Measurements from ENCODE around the gene HSD11B2. TPM values are rescaled to one million over a fixed set of nuclear protein-coding genes. Genes with fewer than 3 reads are reported as not detected.

Gene HSD11B2
- total and polyA plus RNA-seq, 2 of the 8 experiments (the other 6 are each of a cell fraction or from before 2014, with no cell fraction given): 28.7 to 32.9 TPM

DNA sequence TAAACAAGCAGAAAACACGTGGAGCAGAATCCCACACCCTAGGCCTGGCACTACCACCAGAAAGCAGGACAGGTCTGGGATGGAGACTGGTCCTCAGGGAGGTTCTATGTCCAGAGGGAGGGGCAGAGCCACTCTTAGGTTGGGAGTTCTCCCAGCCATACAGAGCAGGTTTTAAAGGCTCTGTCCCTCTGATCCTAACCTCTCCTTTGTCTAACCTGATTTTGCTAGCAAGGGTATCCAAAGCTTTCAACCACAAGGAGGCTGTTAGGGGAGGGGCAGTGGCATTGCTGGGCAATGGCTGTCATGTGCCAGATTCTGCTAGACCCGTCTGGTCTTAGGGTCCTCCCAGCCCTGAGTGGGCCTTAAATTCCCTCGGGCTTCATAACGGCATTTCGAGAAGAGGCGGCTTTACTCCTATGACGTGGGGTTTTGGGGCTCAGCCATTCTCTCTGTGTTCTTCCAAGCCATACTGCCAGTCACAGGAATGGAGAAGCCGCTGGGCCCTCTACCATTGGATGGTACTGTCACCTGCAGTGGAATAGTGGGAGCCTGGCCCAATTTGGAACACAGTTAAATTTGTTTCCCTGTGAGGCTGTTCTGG, 43.3 kb upstream of the HSD11B2 start:
- peaks cover under 1 to 3% of the 10 kb centered on the region in 2 experiments for H4K20me1 ChIP-seq (replicated peaks in 1 of 2; ENCODE audit: control insufficient read depth in 1 of 2, insufficient read depth in 2 of 2, low read length in 2 of 2)
- H2AK5ac ChIP-seq (ENCODE audit: low read depth, low read length): no peak overlapping the region
- no peak overlapping the region for H3K4me3 ChIP-seq (ENCODE audit: extremely low read depth in 1 of 4, insufficient read depth in 2 of 4, low read depth in 3 of 4, low read length in 4 of 4)
- H3K56ac ChIP-seq (replicated peaks; ENCODE audit: insufficient read length, low read depth, low read length): no peak overlapping the region
- DNase-seq (ENCODE audit: low read depth in 1 of 2, low spot score in 2 of 2) (no peak), FAIRE-seq (no peak)
- H2BK5ac ChIP-seq (ENCODE audit: low read depth, low read length): no peak overlapping the region
- H3K4me2 ChIP-seq (ENCODE audit: insufficient read depth in 1 of 2, low read depth in 2 of 2, low read length in 2 of 2): peak overlapping the region; percentile 22 to 35; a peak in 1 of 4 replicates
- no peak overlapping the region for H2BK15ac ChIP-seq (ENCODE audit: low read length)
- TF ChIP-seq YY1 (IDR thresholded peaks at IDR 0.05; ENCODE audit: low read depth, low read length): no peak
- no peak for TF ChIP-seq EZH2 (IDR thresholded peaks at IDR 0.05; ENCODE audit: low read depth, low read length, severe bottlenecking)
- no peak for TF ChIP-seq KDM5A (IDR thresholded peaks at IDR 0.05; ENCODE audit: low read length)
- TF ChIP-seq NANOG (IDR thresholded peaks at IDR 0.05; ENCODE audit: insufficient read depth, low read depth, low read length, poor library complexity, severe bottlenecking): no peak
- TF ChIP-seq SIRT6 (IDR thresholded peaks at IDR 0.05; ENCODE audit: low read length): no peak
- TF ChIP-seq CHD1 (IDR thresholded peaks at IDR 0.05; ENCODE audit: low read depth, low read length): no peak
- TF ChIP-seq ZNF274 (IDR thresholded peaks at IDR 0.05; ENCODE audit: borderline replicate concordance, extremely low read depth, low read length): no peak
- no peak overlapping the region for H2BK20ac ChIP-seq (ENCODE audit: low read length)
- no peak overlapping the region; the same call in 1 of the 2 replicates for H2BK12ac ChIP-seq (ENCODE audit: low read depth, low read length)
- H3K36me3 ChIP-seq (ENCODE audit: control insufficient read depth in 2 of 4, insufficient read depth in 4 of 4, low read length in 3 of 4): no peaks in the 10 kb centered on the region
- no peak overlapping the region for H2BK120ac ChIP-seq (replicated peaks; ENCODE audit: low read depth, low read length)
- WGBS, 2 experiments (ENCODE audit: extremely low coverage in 1 of 2, insufficient coverage in 1 of 2, insufficient read length in 1 of 2, insufficient replicate concordance in 2 of 2, low coverage in 1 of 2, low lambda C conversion rate in 2 of 2, missing lambda C conversion rate in 1 of 2): 86% methylated on average over 8 of the region's 8 CpGs; no CpG with 5 or more reads in 1 of the 2 experiments
- H4K91ac ChIP-seq (replicated peaks; ENCODE audit: insufficient read length, low read length): no peak overlapping the region
- no peak overlapping the region for H4K5ac ChIP-seq (ENCODE audit: insufficient read length, low read depth, low read length)
- no peaks in the 10 kb centered on the region for H3K9me3 ChIP-seq (ENCODE audit: insufficient read depth in 2 of 2, low read depth in 1 of 2, low read length in 1 of 2)
- no peaks in the 10 kb centered on the region for H3K79me1 ChIP-seq (ENCODE audit: low read depth, low read length)
- ChIA-PET CTCF (ENCODE audit: partially characterized antibody) (interaction anchor here (0.7 to 32.4 kb wide), 9 partner anchors 9 to 1349 kb away, joined by 3 to 476 read pairs (median 5); partner anchors contain the start of genes KCTD19, LRRC36 and ZDHHC1), POLR2A (ENCODE audit: partially characterized antibody) (interaction anchor here (1.2 to 1.8 kb wide), 2 partner anchors 9 to 14 kb away, joined by 4 to 5 read pairs; no protein-coding TSS in a partner anchor)
- no peak overlapping the region for H3K14ac ChIP-seq (ENCODE audit: insufficient read length)
- H3K4ac ChIP-seq (replicated peaks; ENCODE audit: insufficient read length, low read depth, low read length): no peak overlapping the region
- H3K4me1 ChIP-seq (replicated peaks in 1 of 4; ENCODE audit: control insufficient read depth in 3 of 4, insufficient read depth in 4 of 4, low read length in 3 of 4): peaks cover 0 to 14% (median 4%) of the 10 kb centered on the region in 4 experiments; a peak in 6 of 7 replicates
- H2AFZ ChIP-seq (ENCODE audit: low read length): no peak overlapping the region
- H3K18ac ChIP-seq (ENCODE audit: extremely low read depth, low read length): no peak overlapping the region
- no peaks in the 10 kb centered on the region for H3K79me2 ChIP-seq (ENCODE audit: control insufficient read depth in 1 of 2, insufficient read depth in 2 of 2, low read length in 2 of 2)
- H3K23me2 ChIP-seq (ENCODE audit: low read depth, low read length): no peaks in the 10 kb centered on the region
- H3K9ac ChIP-seq (replicated peaks in 1 of 4; ENCODE audit: extremely low read depth in 1 of 4, low read depth in 3 of 4, low read length in 3 of 4): no peak overlapping the region
- H3K23ac ChIP-seq (ENCODE audit: insufficient read length): no peak overlapping the region
- H4K8ac ChIP-seq (ENCODE audit: extremely low read depth, insufficient read depth, low read length): no peak overlapping the region
- peaks cover under 1 to 13% (median 8%) of the 10 kb centered on the region in 4 experiments for H3K27me3 ChIP-seq (replicated peaks in 1 of 4; ENCODE audit: control insufficient read depth in 3 of 4, extremely low read depth in 1 of 4, insufficient read depth in 3 of 4, low read length in 3 of 4)
- no peak overlapping the region for H3K27ac ChIP-seq (ENCODE audit: low read depth, low read length)
